ENCODE data around the gene TAOK3.

Gene TAOK3

DNA sequence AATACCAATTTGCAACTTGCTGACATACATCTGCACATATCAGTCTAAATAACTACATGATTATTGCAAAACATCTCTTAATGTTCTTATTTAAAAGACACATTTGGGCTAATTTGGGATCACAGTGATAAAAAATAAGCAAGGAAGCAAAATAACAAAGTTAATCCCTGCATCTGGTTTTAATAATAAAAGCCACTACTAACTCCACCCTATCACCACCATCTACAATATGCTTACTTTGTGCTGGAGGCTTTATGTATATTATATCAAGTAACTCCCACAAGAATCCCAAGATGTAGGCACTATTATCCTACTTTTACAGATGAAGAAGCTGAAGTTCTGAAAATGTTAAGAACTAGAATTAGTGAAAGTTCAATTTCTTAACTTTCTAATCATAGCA is 45.7 kb downstream of the TAOK3 start:
- TF ChIP-seq, protein P1, sequence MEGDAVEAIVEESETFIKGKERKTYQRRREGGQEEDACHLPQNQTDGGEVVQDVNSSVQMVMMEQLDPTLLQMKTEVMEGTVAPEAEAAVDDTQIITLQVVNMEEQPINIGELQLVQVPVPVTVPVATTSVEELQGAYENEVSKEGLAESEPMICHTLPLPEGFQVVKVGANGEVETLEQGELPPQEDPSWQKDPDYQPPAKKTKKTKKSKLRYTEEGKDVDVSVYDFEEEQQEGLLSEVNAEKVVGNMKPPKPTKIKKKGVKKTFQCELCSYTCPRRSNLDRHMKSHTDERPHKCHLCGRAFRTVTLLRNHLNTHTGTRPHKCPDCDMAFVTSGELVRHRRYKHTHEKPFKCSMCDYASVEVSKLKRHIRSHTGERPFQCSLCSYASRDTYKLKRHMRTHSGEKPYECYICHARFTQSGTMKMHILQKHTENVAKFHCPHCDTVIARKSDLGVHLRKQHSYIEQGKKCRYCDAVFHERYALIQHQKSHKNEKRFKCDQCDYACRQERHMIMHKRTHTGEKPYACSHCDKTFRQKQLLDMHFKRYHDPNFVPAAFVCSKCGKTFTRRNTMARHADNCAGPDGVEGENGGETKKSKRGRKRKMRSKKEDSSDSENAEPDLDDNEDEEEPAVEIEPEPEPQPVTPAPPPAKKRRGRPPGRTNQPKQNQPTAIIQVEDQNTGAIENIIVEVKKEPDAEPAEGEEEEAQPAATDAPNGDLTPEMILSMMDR (IDR thresholded peaks at IDR 0.05; ENCODE audit: low read depth, low read length, poor library complexity, severe bottlenecking) = no peak
- no peak for TF ChIP-seq EZH2phosphoT487 (IDR thresholded peaks at IDR 0.05; ENCODE audit: borderline replicate concordance, low read length)
- H3K4me2 ChIP-seq (ENCODE audit: low read length) = no peak overlapping the region
- H3F3A ChIP-seq (ENCODE audit: control insufficient read depth, insufficient read depth) = peaks cover 6% of the 10 kb centered on the region; the same call in 1 of the 2 replicates
- H3K27ac ChIP-seq (ENCODE audit: low read depth, low read length) = no peak overlapping the region
- H3K9me3 ChIP-seq (ENCODE audit: control insufficient read depth, insufficient read depth, low read length) = no peaks in the 10 kb centered on the region
- no peaks in the 10 kb centered on the region for H3K27me3 ChIP-seq (ENCODE audit: control insufficient read depth, low read length)
- no peaks in the 10 kb centered on the region for H3K9me2 ChIP-seq (replicated peaks; ENCODE audit: control insufficient read depth, low read length)
- peaks cover 84% of the 10 kb centered on the region for H3K79me2 ChIP-seq (ENCODE audit: control insufficient read depth, low read length)
- H4K20me1 ChIP-seq (ENCODE audit: control insufficient read depth, insufficient read depth, low read depth, low read length) = no peaks in the 10 kb centered on the region
- no peak overlapping the region for H3K4me3 ChIP-seq (ENCODE audit: low read length)
- peaks cover 36% of the 10 kb centered on the region for H3K4me1 ChIP-seq (ENCODE audit: control insufficient read depth, low read length)
- H3K36me3 ChIP-seq (ENCODE audit: control insufficient read depth, low read length) = peaks cover 9% of the 10 kb centered on the region

DNA sequence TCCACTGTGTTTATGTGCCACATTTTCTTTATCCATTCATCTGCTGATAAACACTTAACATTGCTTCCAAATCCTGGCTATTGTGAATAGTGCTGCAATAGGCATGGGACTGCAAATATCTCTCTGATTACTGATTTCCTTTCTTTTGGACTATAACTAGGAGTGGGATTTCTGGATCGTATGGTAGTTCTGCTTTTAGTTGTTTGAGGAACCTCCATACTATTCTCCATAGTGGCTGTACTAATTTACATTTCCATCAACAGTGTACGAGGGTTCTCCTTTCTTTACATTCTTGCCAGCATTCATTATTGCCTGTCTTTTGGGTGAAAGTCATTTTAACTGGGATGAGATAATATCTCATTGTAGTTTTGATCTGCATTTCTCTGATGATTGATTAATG is 47.6 kb downstream of the TAOK3 start:
- Histone ChIP-seq H3K4me3 (ENCODE audit: low read length) (no peak overlapping the region), H3K36me3 (ENCODE audit: control insufficient read depth, low read length) (peaks cover 9% of the 10 kb centered on the region), H3K4me2 (ENCODE audit: low read length) (no peak overlapping the region), H3K9me3 (ENCODE audit: control insufficient read depth, insufficient read depth, low read length) (no peaks in the 10 kb centered on the region), H3K27me3 (ENCODE audit: control insufficient read depth, low read length) (no peaks in the 10 kb centered on the region), H3F3A (ENCODE audit: control insufficient read depth, insufficient read depth) (peaks cover 6% of the 10 kb centered on the region; the same call in 1 of the 2 replicates), H4K20me1 (ENCODE audit: control insufficient read depth, insufficient read depth, low read depth, low read length) (no peaks in the 10 kb centered on the region), H3K9me2 (replicated peaks; ENCODE audit: control insufficient read depth, low read length) (no peaks in the 10 kb centered on the region), H3K79me2 (ENCODE audit: control insufficient read depth, low read length) (peaks cover 82% of the 10 kb centered on the region), H3K27ac (ENCODE audit: low read depth, low read length) (no peak overlapping the region), H3K4me1 (ENCODE audit: control insufficient read depth, low read length) (peaks cover 20% of the 10 kb centered on the region)
- TF ChIP-seq EZH2phosphoT487 (IDR thresholded peaks at IDR 0.05; ENCODE audit: borderline replicate concordance, low read length) = no peak
- TF ChIP-seq, protein P1 (IDR thresholded peaks at IDR 0.05; ENCODE audit: low read depth, low read length, poor library complexity, severe bottlenecking) = no peak

DNA sequence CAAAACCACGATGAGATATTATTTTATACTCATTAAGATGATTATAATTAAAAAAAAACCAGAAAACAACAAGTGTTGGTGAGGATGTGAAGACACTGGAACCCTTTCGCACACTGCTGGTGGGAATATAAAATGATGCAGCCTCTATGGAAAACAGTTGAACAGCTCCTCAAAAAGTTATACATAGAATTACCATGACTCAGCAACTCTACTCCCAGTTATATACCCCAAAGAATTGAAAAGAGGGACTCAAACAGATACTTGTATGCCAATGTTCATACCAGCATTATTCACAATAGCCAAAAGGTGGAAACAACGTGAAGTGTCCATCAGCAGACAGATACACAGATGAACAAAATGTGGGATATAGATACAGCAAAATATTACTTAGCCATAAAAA is 53.1 kb downstream of the TAOK3 start:
- no peaks in the 10 kb centered on the region for H4K20me1 ChIP-seq (ENCODE audit: control insufficient read depth, insufficient read depth, low read depth, low read length)
- H3K27me3 ChIP-seq (ENCODE audit: control insufficient read depth, low read length) = no peaks in the 10 kb centered on the region
- H3K27ac ChIP-seq (ENCODE audit: low read depth, low read length) = no peak overlapping the region
- no peak for TF ChIP-seq EZH2phosphoT487 (IDR thresholded peaks at IDR 0.05; ENCODE audit: borderline replicate concordance, low read length)
- TF ChIP-seq, protein P1 (IDR thresholded peaks at IDR 0.05; ENCODE audit: low read depth, low read length, poor library complexity, severe bottlenecking) = no peak
- no peak overlapping the region for H3K4me3 ChIP-seq (ENCODE audit: low read length)
- 0 out of 2 replicates have a peak, but pooled peaks cover 3% of the 10 kb centered on the region for H3K9me3 ChIP-seq (ENCODE audit: control insufficient read depth, insufficient read depth, low read length)
- peaks cover 6% of the 10 kb centered on the region; the same call in 1 of the 2 replicates for H3F3A ChIP-seq (ENCODE audit: control insufficient read depth, insufficient read depth)
- peaks cover 22% of the 10 kb centered on the region for H3K4me1 ChIP-seq (ENCODE audit: control insufficient read depth, low read length)
- H3K36me3 ChIP-seq (ENCODE audit: control insufficient read depth, low read length) = peaks cover 15% of the 10 kb centered on the region
- no peak overlapping the region for H3K4me2 ChIP-seq (ENCODE audit: low read length)
- no peaks in the 10 kb centered on the region for H3K9me2 ChIP-seq (replicated peaks; ENCODE audit: control insufficient read depth, low read length)
- peaks cover 75% of the 10 kb centered on the region for H3K79me2 ChIP-seq (ENCODE audit: control insufficient read depth, low read length)

Data from DOHH2 (cell line).